ENCODE results near the gene FMN1. TPM values are rescaled to one million over a fixed set of nuclear protein-coding genes. Genes with fewer than 3 reads are reported as not detected.

Gene FMN1
- total RNA-seq, 2 donors from 2014 or later: 13.7 to 17.1 TPM

DNA sequence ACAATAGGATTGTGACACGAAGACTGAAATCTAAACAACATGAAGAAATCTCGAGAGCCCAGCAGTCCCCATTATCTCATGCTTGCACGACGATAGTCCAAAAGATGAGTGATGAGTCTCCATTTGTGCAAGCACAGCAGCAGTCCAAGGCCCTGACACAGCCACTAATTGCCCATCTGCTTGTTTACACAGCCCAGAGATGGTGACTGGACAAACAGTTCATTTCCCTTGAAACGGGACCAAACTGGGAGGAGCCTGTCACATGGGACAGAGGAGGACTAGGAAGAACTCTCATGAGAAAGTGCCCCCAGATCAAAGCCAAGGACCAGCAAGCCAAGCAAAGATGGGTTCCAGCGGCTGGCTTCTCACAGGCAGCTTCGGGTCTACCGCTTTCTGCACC lies 355.7 kb downstream of the FMN1 start:
- Histone ChIP-seq H3K27me3 (no peaks in the 10 kb centered on the region), H3K27ac (no peak overlapping the region), H3K4me1 (no peaks in the 10 kb centered on the region), H3K4me3 (no peak overlapping the region), H3K36me3 (replicated peaks in 1 of 2; ENCODE audit: insufficient read depth in 1 of 2, low read depth in 2 of 2) (no peaks in the 10 kb centered on the region), H3K9me3 (no peaks in the 10 kb centered on the region)
- intact Hi-C loops (cut with DNase I): no loop called here
- DNase-seq (peak in 3 of 4 donors; percentile 43 to 70 (median 57)), ATAC-seq (peak; percentile 62)
- 52 to 54% methylated on average over 8 of the region's 8 CpGs for WGBS, 2 donors
- TF ChIP-seq, protein P1, sequence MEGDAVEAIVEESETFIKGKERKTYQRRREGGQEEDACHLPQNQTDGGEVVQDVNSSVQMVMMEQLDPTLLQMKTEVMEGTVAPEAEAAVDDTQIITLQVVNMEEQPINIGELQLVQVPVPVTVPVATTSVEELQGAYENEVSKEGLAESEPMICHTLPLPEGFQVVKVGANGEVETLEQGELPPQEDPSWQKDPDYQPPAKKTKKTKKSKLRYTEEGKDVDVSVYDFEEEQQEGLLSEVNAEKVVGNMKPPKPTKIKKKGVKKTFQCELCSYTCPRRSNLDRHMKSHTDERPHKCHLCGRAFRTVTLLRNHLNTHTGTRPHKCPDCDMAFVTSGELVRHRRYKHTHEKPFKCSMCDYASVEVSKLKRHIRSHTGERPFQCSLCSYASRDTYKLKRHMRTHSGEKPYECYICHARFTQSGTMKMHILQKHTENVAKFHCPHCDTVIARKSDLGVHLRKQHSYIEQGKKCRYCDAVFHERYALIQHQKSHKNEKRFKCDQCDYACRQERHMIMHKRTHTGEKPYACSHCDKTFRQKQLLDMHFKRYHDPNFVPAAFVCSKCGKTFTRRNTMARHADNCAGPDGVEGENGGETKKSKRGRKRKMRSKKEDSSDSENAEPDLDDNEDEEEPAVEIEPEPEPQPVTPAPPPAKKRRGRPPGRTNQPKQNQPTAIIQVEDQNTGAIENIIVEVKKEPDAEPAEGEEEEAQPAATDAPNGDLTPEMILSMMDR (IDR thresholded peaks at IDR 0.05): no peak
- no peak for TF ChIP-seq POLR2A (IDR thresholded peaks at IDR 0.05)

GRCh38 chr15:32838338-32838737 lies 356.2 kb downstream of the FMN1 start:
- 55 to 68% methylated on average over 7 of the region's 7 CpGs for WGBS, 2 donors

GRCh38 chr15:32837935-32838334 lies 356.6 kb downstream of the FMN1 start:
- H3K4me1 ChIP-seq: no peaks in the 10 kb centered on the region
- ATAC-seq (no peak), DNase-seq (no peak)
- H3K9me3 ChIP-seq: no peaks in the 10 kb centered on the region
- no peaks in the 10 kb centered on the region for H3K27me3 ChIP-seq
- 77 to 87% methylated on average over 8 of the region's 8 CpGs for WGBS, 2 donors
- no peak for TF ChIP-seq POLR2A (IDR thresholded peaks at IDR 0.05)
- TF ChIP-seq, protein P1 (IDR thresholded peaks at IDR 0.05): no peak
- intact Hi-C loops (cut with DNase I): no loop called here
- H3K36me3 ChIP-seq (replicated peaks in 1 of 2; ENCODE audit: insufficient read depth in 1 of 2, low read depth in 2 of 2): no peaks in the 10 kb centered on the region
- no peak overlapping the region for H3K4me3 ChIP-seq
- no peak overlapping the region for H3K27ac ChIP-seq

More at GRCh38 chr15:32838338-32838737, 356.2 kb downstream of the FMN1 start:
- TF ChIP-seq POLR2A (IDR thresholded peaks at IDR 0.05): no peak
- TF ChIP-seq, protein P1 (IDR thresholded peaks at IDR 0.05): no peak
- H3K4me1 ChIP-seq: no peaks in the 10 kb centered on the region
- intact Hi-C loops (cut with DNase I): no loop called here
- ATAC-seq: no peak
- H3K27me3 ChIP-seq: no peaks in the 10 kb centered on the region
- DNase-seq: no peak
- H3K27ac ChIP-seq: no peak overlapping the region
- H3K4me3 ChIP-seq: no peak overlapping the region
- no peaks in the 10 kb centered on the region for H3K9me3 ChIP-seq
- H3K36me3 ChIP-seq (replicated peaks in 1 of 2; ENCODE audit: insufficient read depth in 1 of 2, low read depth in 2 of 2): no peaks in the 10 kb centered on the region

GRCh38 chr15:32834156-32834555 lies 360.4 kb downstream of the FMN1 start:
- Histone ChIP-seq H3K27me3 (no peaks in the 10 kb centered on the region), H3K27ac (no peak overlapping the region), H3K4me1 (no peaks in the 10 kb centered on the region), H3K36me3 (replicated peaks in 1 of 2; ENCODE audit: insufficient read depth in 1 of 2, low read depth in 2 of 2) (no peaks in the 10 kb centered on the region), H3K9me3 (no peaks in the 10 kb centered on the region), H3K4me3 (no peak overlapping the region)
- no peak for DNase-seq
- intact Hi-C loops (cut with DNase I): no loop called here
- WGBS, 2 donors: 67 to 78% methylated on average over 1 of the region's 1 CpG
- TF ChIP-seq POLR2A (IDR thresholded peaks at IDR 0.05): no peak
- TF ChIP-seq, protein P1 (IDR thresholded peaks at IDR 0.05): no peak
- no peak for ATAC-seq

- intact Hi-C loops (cut with DNase I): no loop called here
- TF ChIP-seq, protein P1 (IDR thresholded peaks at IDR 0.05): no peak
- no peak for TF ChIP-seq POLR2A (IDR thresholded peaks at IDR 0.05)
- ATAC-seq (no peak), DNase-seq (no peak)
- no peaks in the 10 kb centered on the region for H3K36me3 ChIP-seq (replicated peaks in 1 of 2; ENCODE audit: insufficient read depth in 1 of 2, low read depth in 2 of 2)
- H3K27ac ChIP-seq: no peak overlapping the region
- no peaks in the 10 kb centered on the region for H3K9me3 ChIP-seq
- no peaks in the 10 kb centered on the region for H3K27me3 ChIP-seq
- no peaks in the 10 kb centered on the region for H3K4me1 ChIP-seq
- no peak overlapping the region for H3K4me3 ChIP-seq
- 88 to 100% methylated on average over 1 of the region's 1 CpG for WGBS, 2 donors
These were observed 361.1 kb downstream of the FMN1 start for GRCh38 chr15:32833379-32833821.

All from body of pancreas (tissue), 4 donors.